ENCODE results near the gene IQGAP2. TPM values are rescaled to one million over a fixed set of nuclear protein-coding genes. Genes with fewer than 3 reads are reported as not detected.

Gene IQGAP2
- total RNA-seq, 1 donor from 2014 or later = 92.8 TPM

Other genes with a start within 250 kb of the IQGAP2 start
- gene F2RL2, start 220.1 kb downstream of the IQGAP2 start, total RNA-seq = not detected in 2 replicates